GM12892 (cell line): Measurements from ENCODE around the gene PLAU.

Experiments
- DNase-seq: peaks from one replicate; pipeline ENCODE4 v3.0.0; 2011; ENCODE audit not compliant: insufficient read length
- FAIRE-seq: peaks from 2 replicates; lab custom pipeline; 2011; peaks lifted over from hg19 to GRCh38; lab: Jason Lieb, UNC
- POLR2A ChIP-seq: IDR thresholded peaks from 2 replicates; pipeline ENCODE4 v1.6.1; 2011; ENCODE audit warnings: low read depth, low read length, control low read depth
- POLR2AphosphoS5 ChIP-seq: IDR thresholded peaks from 2 replicates; pipeline ENCODE4 v1.6.1; 2011; ENCODE audit warnings: low read depth, low read length, control low read depth
- TAF1 ChIP-seq: IDR thresholded peaks from 2 replicates; pipeline ENCODE4 v1.6.1; 2011; ENCODE audit warnings: low read depth, mild to moderate bottlenecking, control low read depth, low read length, borderline replicate concordance

The PLAU gene

DNA sequence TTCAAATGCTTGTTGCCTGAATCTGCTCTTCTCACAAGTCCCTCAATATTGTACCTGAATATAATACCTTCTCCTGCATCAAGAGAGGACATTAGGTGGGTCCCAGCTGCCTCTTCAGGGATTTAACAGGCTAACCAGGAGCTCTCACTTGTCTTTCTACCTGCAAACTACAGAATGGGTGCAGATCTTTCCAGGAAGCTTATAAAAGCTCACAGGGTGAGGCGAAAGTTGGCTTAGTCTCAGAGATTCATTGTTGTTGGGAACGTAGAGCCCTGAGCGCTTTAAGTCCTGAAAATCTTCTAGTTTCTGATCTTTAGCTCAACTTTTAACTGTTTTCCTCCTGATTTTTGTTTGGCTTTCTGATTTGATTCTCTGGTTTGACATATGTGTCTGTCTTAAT is 25.0 kb downstream of the PLAU start:
- FAIRE-seq = no peak
- no peak for DNase-seq
- TF ChIP-seq POLR2A (no peak), TAF1 (no peak), POLR2AphosphoS5 (no peak)

- TF ChIP-seq POLR2A = no peak
- no peak for TF ChIP-seq TAF1
- TF ChIP-seq POLR2AphosphoS5 = no peak
- no peak for FAIRE-seq
- DNase-seq = no peak
These were observed 26.6 kb downstream of the PLAU start for GRCh38 chr10:73937333-73938043.

DNA sequence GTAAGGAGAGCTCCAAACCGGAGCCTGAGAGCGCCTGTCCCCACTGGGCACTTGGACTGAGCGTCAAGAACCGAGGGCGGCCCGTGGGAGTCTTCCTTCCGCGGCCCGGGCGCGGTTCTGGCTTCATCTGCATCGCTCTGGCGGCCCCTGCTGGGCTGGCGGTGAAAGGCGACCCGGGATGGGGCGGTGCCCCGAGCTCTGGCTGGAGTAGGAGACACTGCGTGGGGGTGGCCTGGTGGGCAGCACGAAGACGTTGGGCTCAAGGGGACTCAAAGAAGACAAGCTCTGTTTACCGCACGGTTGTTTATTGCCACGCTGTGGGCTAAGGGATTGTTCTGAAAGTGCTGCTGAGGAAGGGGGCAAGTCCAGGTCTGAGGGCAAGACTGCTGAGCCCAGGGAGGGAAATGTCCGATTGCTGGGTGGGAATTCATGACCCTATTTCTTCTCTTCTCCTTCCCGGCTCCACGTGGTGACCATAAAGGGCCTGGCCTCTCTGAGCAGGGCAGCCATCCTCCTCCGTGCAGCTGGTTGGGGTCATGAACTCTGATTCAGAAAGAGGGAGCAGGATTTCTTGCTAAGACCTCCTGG is 29.8 kb downstream of the PLAU start:
- peak; percentile 50 for FAIRE-seq
- peak; percentile 83 for DNase-seq
- TF ChIP-seq POLR2AphosphoS5 (no peak), POLR2A (no peak), TAF1 (no peak)

- TF ChIP-seq POLR2A (no peak), POLR2AphosphoS5 (no peak), TAF1 (no peak)
- FAIRE-seq = no peak
- DNase-seq = no peak
These were observed 30.4 kb downstream of the PLAU start for GRCh38 chr10:73941300-73941699.

- DNase-seq (no peak), FAIRE-seq (no peak)
- no peak for TF ChIP-seq TAF1
These were observed 33.6 kb downstream of the PLAU start for GRCh38 chr10:73944356-73945100.

GRCh38 chr10:73946253-73947145 is 35.6 kb downstream of the PLAU start:
- DNase-seq = no peak
- FAIRE-seq = no peak
- TF ChIP-seq POLR2A (no peak), POLR2AphosphoS5 (no peak), TAF1 (no peak)

DNA sequence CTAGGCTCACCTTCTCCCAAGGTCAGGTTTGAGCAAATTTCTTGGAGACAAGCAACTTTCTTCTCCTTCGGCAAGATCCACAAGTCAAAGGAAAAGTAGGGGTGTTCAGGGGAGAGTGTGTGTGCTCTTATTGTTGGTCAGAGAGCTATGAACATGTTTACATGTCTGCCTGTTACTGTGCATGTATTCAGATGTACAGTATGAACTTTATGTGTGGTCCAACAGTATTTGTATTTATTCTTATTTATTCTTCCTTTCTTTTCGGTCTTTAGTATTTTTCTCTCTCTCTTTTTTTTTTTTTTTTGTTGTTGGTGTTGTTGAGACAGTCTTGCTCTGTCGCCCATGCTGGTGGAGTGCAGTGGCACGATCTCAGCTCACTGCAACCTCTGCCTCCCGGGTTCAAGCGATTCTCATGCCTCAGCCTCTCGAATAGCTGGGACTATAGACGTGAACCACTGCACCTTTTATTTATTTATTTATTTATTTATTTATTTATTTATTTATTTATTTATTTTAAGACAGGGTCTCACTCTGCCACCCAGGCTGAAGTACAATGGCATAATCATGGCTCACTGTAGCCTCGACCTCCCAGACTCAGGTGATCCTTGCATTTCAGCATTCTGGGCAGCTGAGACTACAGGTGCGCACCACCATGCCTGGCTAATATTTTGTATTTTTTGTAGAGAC is 38.2 kb downstream of the PLAU start:
- no peak for TF ChIP-seq TAF1
- no peak for TF ChIP-seq POLR2A
- TF ChIP-seq POLR2AphosphoS5 = no peak

GRCh38 chr10:73950155-73950948 is 39.4 kb downstream of the PLAU start:
- FAIRE-seq (no peak), DNase-seq (no peak)
- TF ChIP-seq POLR2AphosphoS5 (no peak), TAF1 (no peak), POLR2A (no peak)

More for the DNA sequence above, 38.2 kb downstream of the PLAU start:
- FAIRE-seq (no peak), DNase-seq (no peak)

GRCh38 chr10:73953665-73954064 is 42.7 kb downstream of the PLAU start:
- DNase-seq = no peak
- TF ChIP-seq POLR2AphosphoS5 = no peak
- no peak for TF ChIP-seq TAF1
- no peak for TF ChIP-seq POLR2A

DNA sequence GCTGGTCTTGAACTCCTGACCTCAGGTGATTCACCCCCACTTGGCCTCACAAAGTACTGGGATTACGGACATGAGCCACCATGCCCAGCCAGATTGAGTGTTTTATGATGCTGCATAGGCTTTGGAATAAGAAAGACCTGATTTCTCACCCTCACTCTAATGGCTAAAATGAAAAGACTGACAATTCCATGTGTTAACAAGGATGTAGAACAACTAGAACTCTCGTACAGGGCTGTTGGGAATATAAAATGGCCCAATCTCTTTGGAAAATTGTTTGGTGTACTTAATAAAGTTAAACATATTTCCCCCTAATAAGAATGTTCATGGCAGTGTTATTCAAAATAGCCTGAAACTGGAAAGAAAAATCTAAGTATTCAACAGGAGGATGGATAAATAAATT is 43.8 kb downstream of the PLAU start:
- DNase-seq = no peak
- FAIRE-seq = no peak
- TF ChIP-seq TAF1 (no peak), POLR2A (no peak)

More at GRCh38 chr10:73953665-73954064, 42.7 kb downstream of the PLAU start:
- no peak for FAIRE-seq
